HepG2 (cell line): ENCODE data around the gene NCMAP. TPM values are rescaled to one million over a fixed set of nuclear protein-coding genes. Genes with fewer than 3 reads are reported as not detected.
A peak's percentile ranks its signal among the peaks of the same experiment; 100 is the strongest.

Experiments
- BRD4 ChIP-seq: sonication (generic); formaldehyde crosslinking; IDR thresholded peaks from 2 replicates; pipeline ENCODE4 v1.4.0; 2020; ENCODE audit warnings: missing genetic modification reagents
- CENPX ChIP-seq: sonication (generic); formaldehyde crosslinking; IDR thresholded peaks from 2 replicates; pipeline ENCODE4 v1.9.0; 2021; ENCODE audit warnings: mild to moderate bottlenecking, missing genetic modification reagents, moderate library complexity
- EP300 ChIP-seq, 3 experiments: sonication (generic) in 1 of 3; formaldehyde crosslinking in 1 of 3; IDR thresholded peaks; 2 replicates each; pipeline versions ENCODE4 v1.5.1 to v1.6.1; 2011 to 2020; ENCODE audit warnings: low read depth in 2 of 3, low read length in 2 of 3, borderline replicate concordance in 1 of 3, improper control_type of control experiment in 1 of 3, mild to moderate bottlenecking in 1 of 3, missing genetic modification reagents in 1 of 3, moderate library complexity in 1 of 3
- LCORL ChIP-seq, 2 experiments: fragments of 450-650 bp in 1 of 2; sonication (generic) in 1 of 2; formaldehyde crosslinking in 1 of 2; IDR thresholded peaks; 2 replicates each; pipeline versions ENCODE4 v1.5.0 to v1.6.1; 2017 to 2020; ENCODE audit warnings: antibody characterized with exemption in 1 of 2, missing genetic modification reagents in 1 of 2
- MED8 ChIP-seq: sonication (generic); formaldehyde crosslinking; IDR thresholded peaks from 2 replicates; pipeline ENCODE4 v1.8.1; 2023; ENCODE audit warnings: mild to moderate bottlenecking, missing genetic modification reagents; ENCODE audit not compliant: insufficient replicate concordance
- NFE2L2 ChIP-seq: fragments of 150-350 bp; IDR thresholded peaks from 2 replicates; pipeline ENCODE4 v1.6.1; 2014; ENCODE audit warnings: low read length
- PCBP1 ChIP-seq: fragments of 200-400 bp; formaldehyde crosslinking; IDR thresholded peaks from 2 replicates; pipeline ENCODE4 v1.6.1; 2017; ENCODE audit warnings: mild to moderate bottlenecking, low read depth, low read length, borderline replicate concordance
- POLR2AphosphoS5 ChIP-seq: IDR thresholded peaks from 2 replicates; pipeline ENCODE4 v1.6.1; 2012; ENCODE audit warnings: low read depth, low read length
- RARA ChIP-seq: IDR thresholded peaks from 2 replicates; pipeline ENCODE4 v1.6.1; 2016; ENCODE audit warnings: missing genetic modification reagents, missing compliant biosample characterization
- RBM39 ChIP-seq: fragments of 200-400 bp; formaldehyde crosslinking; IDR thresholded peaks from one replicate; pipeline ENCODE4 v1.6.1; 2018; ENCODE audit warnings: antibody characterized with exemption, mild to moderate bottlenecking, low read depth, low read length; ENCODE audit not compliant: poor library complexity, severe bottlenecking
- RFXAP ChIP-seq: sonication (generic); formaldehyde crosslinking; IDR thresholded peaks from 2 replicates; pipeline ENCODE4 v1.4.0; 2020; ENCODE audit warnings: missing genetic modification reagents, borderline replicate concordance
- SCMH1 ChIP-seq: sonication (generic); formaldehyde crosslinking; IDR thresholded peaks from 2 replicates; pipeline ENCODE4 v1.9.0; 2021; ENCODE audit warnings: missing genetic modification reagents, mild to moderate bottlenecking, borderline replicate concordance
- SNAI1 ChIP-seq: sonication (generic); formaldehyde crosslinking; IDR thresholded peaks from 2 replicates; pipeline ENCODE4 v1.5.0; 2020; ENCODE audit warnings: mild to moderate bottlenecking, missing genetic modification reagents, borderline replicate concordance
- SNRNP70 ChIP-seq: fragments of 200-400 bp; formaldehyde crosslinking; IDR thresholded peaks from 2 replicates; pipeline ENCODE4 v1.6.1; 2017; ENCODE audit warnings: mild to moderate bottlenecking, low read depth, low read length, moderate library complexity
- SP2 ChIP-seq: sonication (generic); formaldehyde crosslinking; IDR thresholded peaks from 2 replicates; pipeline ENCODE4 v1.5.1; 2020; ENCODE audit warnings: mild to moderate bottlenecking, missing genetic modification reagents
- SRSF4 ChIP-seq: fragments of 200-400 bp; formaldehyde crosslinking; IDR thresholded peaks from one replicate; pipeline ENCODE4 v1.6.1; 2018; ENCODE audit warnings: mild to moderate bottlenecking, low read depth, low read length, moderate library complexity; ENCODE audit not compliant: poor library complexity, severe bottlenecking
- YY1 ChIP-seq: IDR thresholded peaks from 2 replicates; pipeline ENCODE4 v1.6.1; 2011; ENCODE audit warnings: low read length, low read depth, moderate library complexity, mild to moderate bottlenecking; ENCODE audit not compliant: insufficient read depth, insufficient replicate concordance
- ZBTB37 ChIP-seq: sonication (generic); formaldehyde crosslinking; IDR thresholded peaks from 2 replicates; pipeline ENCODE4 v1.4.0; 2020; ENCODE audit warnings: mild to moderate bottlenecking, missing genetic modification reagents
- ZBTB38 ChIP-seq: sonication (generic); formaldehyde crosslinking; IDR thresholded peaks from 2 replicates; pipeline ENCODE4 v1.5.1; 2020; ENCODE audit warnings: mild to moderate bottlenecking, missing genetic modification reagents
- ZFAT ChIP-seq: sonication (generic); formaldehyde crosslinking; conservative IDR thresholded peaks from 2 replicates; pipeline ENCODE4 v1.8.1; 2023; ENCODE audit warnings: missing genetic modification reagents, inconsistent platforms
- ZNF136 ChIP-seq: sonication (generic); formaldehyde crosslinking; IDR thresholded peaks from 2 replicates; pipeline ENCODE4 v1.8.1; 2022; ENCODE audit warnings: low read depth, mild to moderate bottlenecking, moderate library complexity, missing genetic modification reagents
- ZNF335 ChIP-seq: sonication (generic); formaldehyde crosslinking; IDR thresholded peaks from 2 replicates; pipeline ENCODE4 v1.4.0; 2020; ENCODE audit warnings: missing genetic modification reagents
- ZNF563 ChIP-seq: sonication (generic); formaldehyde crosslinking; IDR thresholded peaks from 2 replicates; pipeline ENCODE4 v1.8.0; 2022; ENCODE audit warnings: mild to moderate bottlenecking, moderate library complexity, missing genetic modification reagents
- ZNF598 ChIP-seq: sonication (generic); formaldehyde crosslinking; IDR thresholded peaks from 2 replicates; pipeline ENCODE4 v1.5.1; 2020; ENCODE audit warnings: mild to moderate bottlenecking, missing genetic modification reagents, borderline replicate concordance
- ZNF605 ChIP-seq: sonication (generic); formaldehyde crosslinking; IDR thresholded peaks from 2 replicates; pipeline ENCODE4 v1.8.0; 2022; ENCODE audit warnings: mild to moderate bottlenecking, missing genetic modification reagents
- ZNF713 ChIP-seq: sonication (generic); formaldehyde crosslinking; IDR thresholded peaks from 2 replicates; pipeline ENCODE4 v1.4.0; 2020; ENCODE audit warnings: mild to moderate bottlenecking, missing genetic modification reagents
- ZNF740 ChIP-seq: sonication (generic); formaldehyde crosslinking; IDR thresholded peaks from 2 replicates; pipeline ENCODE4 v1.4.0; 2020; ENCODE audit warnings: missing genetic modification reagents
- ZNF891 ChIP-seq: sonication (generic); formaldehyde crosslinking; IDR thresholded peaks from 2 replicates; pipeline ENCODE4 v1.5.0; 2020; ENCODE audit warnings: mild to moderate bottlenecking, missing genetic modification reagents
- polyA plus RNA-seq, 8 experiments: library from polyadenylated mRNA; depleted of rRNA in 3 of 8; stranded (reverse) in 7 of 8; unstranded in 1 of 8; fragments of >200 nt; fragmentation: Illumina TruSeq in 4 of 8; extraction: Trizol in 4 of 8; gene quantifications; 2 replicates each; pipeline versions ENCODE4 v1.2.1 to v1.2.3, GENCODE V29; 2011 to 2016; ENCODE audit warnings: low read depth in 4 of 8, missing spikeins in 1 of 8, mixed read lengths in 1 of 8; ENCODE audit not compliant: insufficient read depth in 1 of 8
- total RNA-seq, 5 experiments: library from RNA; depleted of rRNA; stranded (reverse); fragments of >200 nt; fragmentation: Illumina TruSeq; extraction: Trizol; gene quantifications; 2 replicates each; pipeline ENCODE4 v1.2.3, GENCODE V29; 2016; ENCODE audit warnings: low read depth in 1 of 5

NCMAP gene
- total and polyA plus RNA-seq, 2 of the 13 experiments (the other 11 are each of a cell fraction or from before 2014, with no cell fraction given) = 2.7 to 20.0 TPM

GRCh38 chr1:24586119-24586518 lies 30.2 kb downstream of the NCMAP start (continued):
- TF ChIP-seq LCORL (IDR thresholded peaks at IDR 0.05) (no peak), LCORL (CRISPR knock-in tag; IDR thresholded peaks at IDR 0.05) (0 out of 2 replicates have a peak, but pooled peaks have one; percentile 22), ZNF713 (CRISPR knock-in tag) (no peak), BRD4 (CRISPR knock-in tag) (no peak), ZNF740 (no peak), SNRNP70 (no peak), ZNF891 (0 out of 2 replicates have a peak, but pooled peaks have one; percentile 64), RARA (CRISPR knock-in tag) (peak; percentile 90), ZNF136 (CRISPR knock-in tag) (no peak), PCBP1 (no peak), YY1 (no peak), SP2 (no peak), NFE2L2 (no peak), CENPX (CRISPR knock-in tag) (no peak), SNAI1 (CRISPR knock-in tag) (no peak), RFXAP (CRISPR knock-in tag) (no peak), POLR2AphosphoS5 (no peak), ZBTB38 (CRISPR knock-in tag) (peak; percentile 71; the same call in 1 of the 2 replicates), ZNF598 (CRISPR knock-in tag) (no peak), EP300 (IDR thresholded peaks at IDR 0.05; ENCODE audit: low read depth in 2 of 2, low read length in 2 of 2) (peak in 1 of 2 experiments; percentile 61; a peak in 2 of 4 replicates), EP300 (CRISPR knock-in tag; IDR thresholded peaks at IDR 0.05; ENCODE audit: borderline replicate concordance) (no peak), ZFAT (CRISPR knock-in tag) (no peak), SCMH1 (CRISPR knock-in tag) (no peak), ZNF335 (CRISPR knock-in tag) (no peak), MED8 (CRISPR knock-in tag) (no peak), ZNF563 (CRISPR knock-in tag) (no peak), ZBTB37 (CRISPR knock-in tag) (no peak), RBM39 (no peak), ZNF605 (CRISPR knock-in tag) (no peak), SRSF4 (no peak)
